Measurements from ENCODE around the gene PLXNB3. TPM values are rescaled to one million over a fixed set of nuclear protein-coding genes. Genes with fewer than 3 reads are reported as not detected.
"Not testable (repeated sequence)": the region's sequence is repeated elsewhere in the genome, so short reads cannot be mapped to it uniquely, and the experiment has no call there.

PLXNB3 gene
- total RNA-seq, 1 donor from 2014 or later, result 1.4 TPM

- Mint-ChIP-seq H3K4me1 (ENCODE audit: unreplicated experiment) (peaks cover 9% of the 10 kb centered on the region), H3K27ac (no peak overlapping the region), H3K27me3 (no peaks in the 10 kb centered on the region), H3K9me3 (no peaks in the 10 kb centered on the region), H3K36me3 (peaks cover 10% of the 10 kb centered on the region), H3K4me3 (peak overlapping the region; percentile 20)
- DNase-seq (ENCODE audit: extremely low spot score, unreplicated experiment), result no peak
- TF ChIP-seq CTCF (conservative IDR thresholded peaks at IDR 0.05), result no peak
Measured at GRCh38 chrX:153725832-153726285, 38.2 kb upstream of the PLXNB3 start.

GRCh38 chrX:153726286-153727122, 37.5 kb upstream of the PLXNB3 start:
- H3K4me3 Mint-ChIP-seq, result peak overlapping the region; percentile 31
- peak overlapping the region; percentile 31 for H3K27ac Mint-ChIP-seq
- H3K4me1 Mint-ChIP-seq (ENCODE audit: unreplicated experiment), result peaks cover 9% of the 10 kb centered on the region
- H3K36me3 Mint-ChIP-seq, result peaks cover 13% of the 10 kb centered on the region
- H3K9me3 Mint-ChIP-seq, result no peaks in the 10 kb centered on the region
- H3K27me3 Mint-ChIP-seq, result no peaks in the 10 kb centered on the region
- DNase-seq (ENCODE audit: extremely low spot score, unreplicated experiment), result no peak
- TF ChIP-seq CTCF (conservative IDR thresholded peaks at IDR 0.05), result no peak

GRCh38 chrX:153727123-153727931, 36.7 kb upstream of the PLXNB3 start:
- peak overlapping the region; percentile 31 for H3K27ac Mint-ChIP-seq
- H3K27me3 Mint-ChIP-seq, result no peaks in the 10 kb centered on the region
- no peaks in the 10 kb centered on the region for H3K9me3 Mint-ChIP-seq
- peaks cover 10% of the 10 kb centered on the region for H3K36me3 Mint-ChIP-seq
- peaks cover 4% of the 10 kb centered on the region for H3K4me1 Mint-ChIP-seq (ENCODE audit: unreplicated experiment)
- DNase-seq (ENCODE audit: extremely low spot score, unreplicated experiment), result no peak
- H3K4me3 Mint-ChIP-seq, result peak overlapping the region; percentile 31
- no peak for TF ChIP-seq CTCF (conservative IDR thresholded peaks at IDR 0.05)

- peaks cover 9% of the 10 kb centered on the region for H3K36me3 Mint-ChIP-seq
- no peak for DNase-seq (ENCODE audit: extremely low spot score, unreplicated experiment)
- no peak for TF ChIP-seq CTCF (conservative IDR thresholded peaks at IDR 0.05)
- H3K4me3 Mint-ChIP-seq, result no peak overlapping the region
- no peak overlapping the region for H3K27ac Mint-ChIP-seq
- H3K27me3 Mint-ChIP-seq, result no peaks in the 10 kb centered on the region
- no peaks in the 10 kb centered on the region for H3K9me3 Mint-ChIP-seq
- H3K4me1 Mint-ChIP-seq (ENCODE audit: unreplicated experiment), result peaks cover 3% of the 10 kb centered on the region
Measured at GRCh38 chrX:153728095-153728494, 36.0 kb upstream of the PLXNB3 start.

GRCh38 chrX:153728951-153729631, 35.0 kb upstream of the PLXNB3 start:
- DNase-seq (ENCODE audit: extremely low spot score, unreplicated experiment), result no peak
- Mint-ChIP-seq H3K4me1 (ENCODE audit: unreplicated experiment) (peaks cover 3% of the 10 kb centered on the region), H3K4me3 (no peak overlapping the region), H3K36me3 (peaks cover 9% of the 10 kb centered on the region), H3K27ac (no peak overlapping the region), H3K27me3 (no peaks in the 10 kb centered on the region), H3K9me3 (no peaks in the 10 kb centered on the region)
- TF ChIP-seq CTCF (conservative IDR thresholded peaks at IDR 0.05), result no peak

- not testable (repeated sequence) for H3K27ac Mint-ChIP-seq; H3K9me3 Mint-ChIP-seq; H3K36me3 Mint-ChIP-seq; H3K4me1 Mint-ChIP-seq (ENCODE audit: unreplicated experiment); H3K27me3 Mint-ChIP-seq; DNase-seq (ENCODE audit: extremely low spot score, unreplicated experiment); H3K4me3 Mint-ChIP-seq
Measured at GRCh38 chrX:153730115-153730514, 33.9 kb upstream of the PLXNB3 start.
